GM21390 (cell line): ENCODE data around the gene HCN2.
"Not testable (repeated sequence)": the region's sequence is repeated elsewhere in the genome, so short reads cannot be mapped to it uniquely, and the experiment has no call there.

Experiments
- ATAC-seq: cut with Tn5 transposase; IDR thresholded peaks from one replicate; pipeline ENCODE4 v1.9.1; 2021; ENCODE audit not compliant: unreplicated experiment

Gene HCN2

DNA sequence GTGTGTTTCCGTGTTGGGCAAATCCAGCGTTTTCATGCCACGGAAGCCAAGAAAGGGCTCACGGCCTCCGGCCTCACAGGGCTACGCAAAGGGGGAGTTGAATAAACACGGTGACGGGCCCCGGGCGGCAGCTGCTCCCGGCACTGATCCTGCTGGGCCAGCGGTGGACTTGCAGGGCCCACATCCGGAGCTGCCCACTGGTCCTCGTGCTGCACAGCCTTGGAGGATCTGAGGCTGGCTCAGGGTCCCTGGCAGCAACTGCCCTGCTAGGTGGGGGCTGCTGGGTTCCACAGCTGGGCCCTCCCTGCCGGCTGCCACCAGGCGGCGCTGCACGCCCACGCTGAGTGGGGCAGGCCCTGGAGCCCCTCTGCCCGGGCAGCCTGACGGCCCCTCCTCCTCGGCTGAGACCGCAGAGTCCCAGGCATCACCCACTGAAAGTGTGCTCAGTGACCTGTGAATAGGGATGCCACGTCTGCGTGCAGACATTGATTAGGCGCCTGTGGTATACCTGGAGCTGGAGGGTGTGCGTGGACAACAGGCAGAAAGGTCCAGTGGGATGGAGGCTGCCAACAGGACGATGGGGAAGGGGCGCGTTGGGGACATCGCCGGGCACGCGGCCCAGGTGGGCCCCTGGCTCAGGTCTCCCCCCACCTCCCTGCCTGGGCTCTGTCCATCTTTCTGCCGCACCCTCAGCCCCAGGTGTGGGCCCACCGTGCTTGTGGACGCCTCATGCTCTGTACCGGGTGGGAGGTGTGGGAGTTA, 5.3 kb upstream of the HCN2 start:
- no peak for ATAC-seq

DNA sequence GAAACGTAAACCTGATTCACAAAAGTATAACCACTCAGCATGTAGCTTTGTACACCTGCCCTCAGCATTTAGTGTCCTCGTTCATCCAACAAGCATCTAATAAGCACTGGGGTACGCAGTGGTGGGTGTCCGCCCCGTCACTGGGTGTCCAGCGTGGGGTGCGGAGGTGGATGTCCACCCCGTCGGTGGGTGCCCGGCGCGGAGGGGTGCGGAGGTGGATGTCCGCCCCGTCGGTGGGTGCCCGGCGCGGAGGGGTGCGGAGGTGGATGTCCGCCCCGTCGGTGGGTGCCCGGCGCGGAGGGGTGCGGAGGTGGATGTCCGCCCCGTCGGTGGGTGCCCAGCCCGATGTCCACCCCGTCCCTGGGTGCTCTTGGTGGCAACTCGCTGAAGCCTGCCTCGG, 4.5 kb upstream of the HCN2 start:
- not testable (repeated sequence) for ATAC-seq

DNA sequence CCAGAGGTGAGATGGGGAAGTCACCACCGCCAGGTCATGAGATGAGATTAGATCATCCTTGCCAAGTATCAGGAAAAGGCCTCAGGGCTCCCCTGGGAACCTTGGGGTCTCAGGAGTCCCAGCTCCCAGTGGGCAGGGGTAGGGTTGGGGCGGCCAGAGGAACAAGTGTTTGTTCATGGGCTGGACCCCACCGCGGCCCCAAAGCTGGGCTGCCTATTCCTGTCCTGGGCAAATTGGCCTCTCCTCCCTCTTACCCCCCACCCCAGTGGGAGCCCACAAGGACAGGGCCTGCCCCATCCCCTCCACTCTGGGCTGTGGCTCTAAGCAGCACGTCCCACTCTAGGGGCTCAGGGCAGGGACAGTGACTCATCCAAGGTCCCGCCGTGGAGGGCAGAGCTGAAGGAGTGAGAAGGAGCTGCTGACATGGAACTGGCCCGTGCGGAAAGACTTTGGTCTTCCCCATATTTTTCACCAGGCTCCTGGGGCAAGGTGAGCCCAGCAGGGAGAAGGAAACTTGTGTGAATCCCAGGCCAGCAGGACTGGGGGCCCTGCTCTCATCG, 4.0 kb upstream of the HCN2 start:
- ATAC-seq, result no peak

DNA sequence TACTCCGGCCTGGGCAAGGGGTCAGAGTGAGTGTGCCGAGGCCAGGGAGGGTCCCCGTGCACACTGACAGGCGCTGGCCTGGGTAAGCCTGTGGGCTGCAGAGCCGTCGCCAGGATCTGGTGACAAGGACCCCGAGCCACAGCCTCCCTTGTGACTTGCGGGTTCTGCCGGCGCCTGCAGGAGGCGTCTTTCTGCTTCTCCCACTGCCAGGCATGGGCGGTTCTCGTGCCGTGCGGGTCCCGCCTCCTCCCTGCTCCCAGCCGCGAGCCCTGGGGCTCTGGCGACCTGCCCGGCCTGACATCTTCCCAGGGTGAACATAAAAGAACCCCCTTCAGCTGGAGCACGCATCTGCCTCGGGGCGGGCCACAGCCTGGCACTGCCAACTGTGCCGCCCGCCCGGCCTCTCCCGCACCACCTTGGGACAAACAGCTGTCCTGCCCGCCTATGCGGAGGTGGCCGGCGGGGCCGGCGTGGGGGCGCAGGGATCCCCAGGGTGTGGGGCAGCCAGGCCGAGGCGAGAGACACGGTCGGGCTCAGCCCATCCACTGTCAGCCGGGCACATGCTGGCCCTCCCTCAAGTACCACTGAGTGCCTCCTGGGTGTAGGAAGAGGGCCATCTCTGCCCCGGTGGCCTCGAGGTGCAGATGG, 1.5 kb upstream of the HCN2 start:
- no peak for ATAC-seq

DNA sequence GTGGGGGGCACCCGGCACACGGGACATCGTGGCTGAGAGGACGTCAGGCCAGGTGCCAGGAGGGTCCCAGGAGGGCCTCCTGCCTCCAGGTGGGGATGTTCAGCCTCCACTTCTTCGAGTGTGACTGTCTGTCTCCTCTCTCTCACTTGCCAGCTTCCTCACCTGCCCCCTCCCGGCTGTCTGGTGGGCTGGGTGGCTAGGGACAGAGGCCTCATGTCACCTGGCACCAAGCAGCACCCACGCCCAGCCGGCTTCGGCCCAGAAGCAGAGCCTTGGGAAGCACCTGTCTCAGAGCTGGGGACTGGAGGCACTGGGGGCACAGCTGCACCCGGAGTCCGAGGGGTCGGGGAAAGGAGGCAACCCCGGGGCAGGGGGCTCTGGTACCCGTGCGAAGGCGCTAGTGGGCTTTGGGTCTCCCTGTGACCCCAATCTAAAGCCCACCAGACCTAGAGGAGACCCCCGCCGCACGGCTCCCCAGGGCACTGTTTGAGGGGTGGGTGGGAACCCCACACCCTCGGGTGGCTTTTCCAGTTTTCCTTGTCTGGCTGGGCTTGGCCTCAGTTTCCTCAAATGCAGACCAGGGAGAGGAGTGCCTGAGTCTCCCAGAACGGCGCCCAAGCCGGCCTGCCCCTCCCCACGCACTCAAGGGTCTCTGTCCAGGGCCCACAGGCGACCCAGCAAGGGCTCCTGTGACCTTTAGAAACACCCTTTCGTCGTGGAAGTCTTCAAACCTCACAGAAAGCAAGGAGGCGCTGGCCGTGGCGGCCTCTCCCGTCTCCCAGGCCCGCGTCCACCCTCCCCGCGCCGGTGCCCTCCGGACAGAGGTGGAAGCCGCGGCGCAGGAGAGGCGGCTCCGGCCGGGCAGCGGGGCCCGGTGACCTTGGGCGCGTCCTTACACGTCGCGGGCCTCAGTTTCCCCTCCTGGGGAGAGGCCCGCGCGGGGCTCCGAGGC, 664 bp upstream of the HCN2 start:
- no peak for ATAC-seq

DNA sequence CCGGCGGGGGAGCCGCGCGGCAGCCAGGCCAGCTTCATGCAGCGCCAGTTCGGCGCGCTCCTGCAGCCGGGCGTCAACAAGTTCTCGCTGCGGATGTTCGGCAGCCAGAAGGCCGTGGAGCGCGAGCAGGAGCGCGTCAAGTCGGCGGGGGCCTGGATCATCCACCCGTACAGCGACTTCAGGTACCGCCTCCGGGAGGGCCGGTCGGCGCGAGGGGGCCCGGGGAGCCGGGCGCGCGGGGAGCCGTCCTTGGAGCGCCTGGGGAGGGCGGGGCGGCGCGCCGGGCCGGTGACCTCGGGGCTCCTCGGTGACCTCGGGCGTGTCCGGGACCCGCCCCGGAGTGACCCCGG, 690 bp downstream of the HCN2 start:
- ATAC-seq, result no peak

DNA sequence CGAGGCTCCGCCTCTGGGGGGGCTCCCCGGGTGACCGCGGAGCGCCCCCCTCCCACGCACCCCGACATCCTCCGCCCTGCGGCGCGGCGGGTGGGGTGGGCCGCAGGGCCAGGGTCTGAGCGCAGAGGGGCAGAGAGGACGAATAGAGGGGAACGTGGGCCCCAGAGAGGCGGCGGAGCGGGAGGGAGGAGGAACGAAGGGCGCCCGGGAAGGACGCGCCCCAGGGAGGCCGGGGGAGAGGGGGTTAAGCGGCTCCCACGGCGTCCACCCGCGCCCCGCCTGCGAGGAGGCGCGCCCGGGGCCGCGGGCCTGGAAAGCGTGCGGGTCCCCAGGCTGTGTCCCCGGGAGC, 1.0 kb downstream of the HCN2 start:
- no peak for ATAC-seq

DNA sequence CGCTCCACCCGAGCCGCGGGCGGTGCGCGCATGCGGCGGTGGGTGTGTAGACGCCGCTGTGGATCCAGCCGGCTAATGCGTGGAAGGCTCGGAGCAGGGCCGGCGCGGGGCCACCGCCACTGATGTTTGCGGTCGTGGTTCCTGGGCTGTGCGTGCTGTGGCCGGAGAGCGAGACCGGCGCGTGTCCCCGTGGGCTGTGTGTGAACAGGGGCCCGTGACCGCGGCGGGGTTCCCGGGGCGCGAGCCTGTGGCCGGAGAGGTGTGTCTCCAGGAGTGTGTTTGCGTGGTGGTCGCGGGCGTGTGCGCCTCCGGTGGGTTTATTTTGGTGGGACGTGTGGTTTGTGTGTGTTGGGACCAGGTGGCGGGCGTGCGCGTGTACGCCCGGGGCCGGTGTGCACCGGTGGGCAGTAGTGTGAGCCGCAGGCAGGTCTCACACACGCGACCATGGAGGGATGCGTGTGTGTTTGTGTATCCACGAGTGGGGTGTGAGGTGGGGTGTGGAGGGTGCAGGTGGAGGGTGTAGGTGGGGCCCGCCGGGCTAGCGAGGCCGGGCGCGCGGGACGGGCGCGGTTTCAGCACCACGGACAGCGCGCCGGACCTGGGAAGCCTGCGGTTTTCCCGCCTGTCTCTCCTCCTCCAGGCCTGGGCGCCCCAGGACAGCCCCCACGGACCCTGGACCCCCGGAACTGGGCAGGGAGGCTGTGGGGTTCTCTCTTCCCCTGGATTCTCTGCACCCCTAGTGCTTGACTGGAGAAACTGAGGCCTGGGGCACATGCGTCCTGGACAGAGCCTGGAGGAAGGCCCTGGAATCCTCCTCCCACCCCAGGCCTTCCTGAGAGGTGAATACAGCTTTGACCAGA, 1.6 kb downstream of the HCN2 start:
- no peak for ATAC-seq

DNA sequence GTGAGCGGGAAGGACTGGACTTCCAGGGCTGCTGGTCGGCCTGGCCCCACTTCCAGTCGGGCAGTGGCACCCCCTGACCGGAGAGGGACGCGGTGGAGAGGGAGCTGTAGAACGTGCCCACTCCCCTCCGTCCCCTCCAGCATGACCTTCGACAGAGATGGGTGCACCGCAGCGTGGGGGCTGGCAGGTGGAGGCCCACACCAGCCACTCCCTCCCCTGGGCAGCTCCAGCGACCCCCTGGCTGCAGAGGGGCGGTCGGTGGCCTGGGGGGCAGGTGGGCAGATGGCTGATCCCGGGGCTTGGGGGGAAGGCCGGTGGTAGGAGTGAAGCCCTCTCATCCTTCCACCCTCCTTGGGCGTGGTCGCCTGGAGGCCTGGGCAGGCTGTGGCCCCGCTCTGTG, 2.4 kb downstream of the HCN2 start:
- ATAC-seq, result no peak

DNA sequence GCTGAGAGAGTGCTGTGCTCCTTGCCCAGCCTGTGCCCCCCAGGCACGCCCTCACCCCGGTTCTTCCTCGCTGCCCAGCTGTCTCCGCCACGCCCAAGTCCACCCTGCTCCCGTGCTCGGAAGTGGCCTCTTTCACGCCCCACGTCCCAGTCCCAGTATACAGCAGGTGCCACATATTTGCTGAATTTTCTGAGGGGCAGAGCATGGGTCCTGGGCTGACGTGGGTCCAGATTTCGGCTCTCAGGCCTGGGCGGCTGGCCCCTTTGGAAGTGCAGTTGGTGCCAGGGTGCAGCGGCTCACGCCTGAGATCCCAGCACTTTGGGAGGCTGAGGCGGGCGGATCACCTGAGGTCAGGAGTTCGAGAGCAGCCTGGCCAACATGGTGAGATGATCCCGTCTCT, 3.4 kb downstream of the HCN2 start:
- no peak for ATAC-seq

DNA sequence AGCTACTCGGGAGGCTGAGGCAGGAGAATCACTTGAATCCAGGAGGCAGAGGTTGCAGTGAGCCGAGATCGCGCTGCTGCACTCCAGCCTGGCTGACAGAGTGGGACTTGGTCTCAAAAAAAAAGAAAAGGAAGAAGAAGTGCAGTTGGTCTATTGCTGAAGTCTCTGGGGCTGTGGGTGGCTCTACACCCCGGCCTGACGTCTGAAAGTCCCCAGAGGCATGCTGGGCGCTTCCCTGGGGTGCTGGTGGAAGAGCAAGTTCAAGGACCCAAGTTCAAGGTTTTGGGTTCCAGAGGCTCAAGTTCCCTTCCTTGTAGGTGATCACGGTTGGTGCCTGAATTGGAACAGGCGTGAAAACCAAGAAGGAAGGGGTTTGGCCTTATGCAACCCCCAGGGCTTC, 3.8 kb downstream of the HCN2 start:
- no peak for ATAC-seq

DNA sequence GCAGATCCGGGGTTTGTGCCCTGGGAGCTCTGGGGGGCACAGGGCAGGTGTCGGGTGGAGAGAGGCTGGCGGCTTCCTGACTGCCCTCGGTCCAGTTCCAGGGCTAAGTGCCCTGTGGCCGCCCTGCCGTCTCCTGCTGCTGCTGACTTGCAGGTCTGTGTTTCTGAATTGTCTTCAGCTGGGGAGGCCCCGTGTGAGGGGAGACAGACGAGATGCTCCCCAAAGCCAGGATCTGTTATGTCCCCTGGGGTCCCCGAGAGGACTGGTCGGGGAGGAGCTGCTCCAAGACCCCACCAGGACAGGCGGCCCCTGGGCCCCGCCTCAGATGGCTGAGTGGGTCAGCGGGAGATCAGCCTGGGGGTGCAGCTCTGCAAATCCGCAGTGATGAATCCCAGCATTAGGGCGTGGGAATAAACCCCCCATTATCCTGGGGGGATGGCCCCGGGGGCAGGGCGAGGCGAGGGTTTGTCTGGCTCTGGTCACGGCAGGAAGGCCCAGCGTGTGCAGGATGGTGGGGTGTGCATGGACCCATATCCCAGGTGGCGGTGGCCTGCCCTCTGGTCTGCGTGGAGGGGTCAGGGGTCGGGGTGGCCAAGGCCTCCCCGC, 4.7 kb downstream of the HCN2 start:
- no peak for ATAC-seq

DNA sequence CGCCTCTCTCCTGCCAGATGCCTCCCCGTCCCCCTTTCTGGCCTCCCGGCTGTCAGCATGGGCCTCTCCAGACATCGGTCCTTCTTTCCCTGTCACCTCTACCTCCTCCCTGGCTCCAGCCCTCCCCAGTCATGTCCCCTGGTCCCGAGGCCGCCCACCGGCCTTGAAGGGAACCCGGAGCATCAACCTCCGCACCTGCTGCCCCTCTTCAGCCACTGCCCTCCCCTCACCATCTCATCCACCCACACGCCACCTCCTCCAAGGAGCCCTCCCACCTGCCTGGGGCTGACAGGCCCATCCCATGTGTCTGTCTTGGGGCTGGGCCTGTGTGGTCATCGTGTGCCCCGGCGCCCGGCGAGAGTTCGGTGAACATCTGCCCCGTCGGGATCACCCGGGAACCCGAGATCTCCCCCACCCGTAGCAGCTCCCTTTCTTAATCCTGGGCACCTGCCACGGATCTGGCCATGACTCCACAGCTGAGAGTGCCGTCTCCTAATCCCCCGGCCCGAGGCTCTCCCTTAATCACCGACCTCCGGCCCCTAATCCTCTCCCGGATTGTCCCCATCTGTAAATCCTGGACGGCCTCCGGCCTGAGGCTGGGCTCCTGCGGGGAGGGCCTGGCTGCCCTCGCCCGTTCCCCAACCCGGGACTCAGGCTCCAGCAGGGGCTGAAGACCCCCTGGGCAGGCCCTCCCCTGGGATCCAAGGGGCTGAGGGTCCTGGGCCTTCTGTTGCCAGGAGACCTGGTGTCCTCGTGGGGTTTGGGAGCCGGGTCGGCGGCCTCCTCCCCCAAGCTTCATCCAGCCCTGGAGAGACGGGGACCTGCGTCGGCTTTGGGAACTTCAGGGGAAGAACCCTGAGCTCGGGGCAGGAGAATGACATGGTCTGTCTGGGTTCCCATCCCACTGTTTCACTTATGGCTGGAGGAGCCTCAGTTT, 5.9 kb downstream of the HCN2 start:
- ATAC-seq, result no peak

DNA sequence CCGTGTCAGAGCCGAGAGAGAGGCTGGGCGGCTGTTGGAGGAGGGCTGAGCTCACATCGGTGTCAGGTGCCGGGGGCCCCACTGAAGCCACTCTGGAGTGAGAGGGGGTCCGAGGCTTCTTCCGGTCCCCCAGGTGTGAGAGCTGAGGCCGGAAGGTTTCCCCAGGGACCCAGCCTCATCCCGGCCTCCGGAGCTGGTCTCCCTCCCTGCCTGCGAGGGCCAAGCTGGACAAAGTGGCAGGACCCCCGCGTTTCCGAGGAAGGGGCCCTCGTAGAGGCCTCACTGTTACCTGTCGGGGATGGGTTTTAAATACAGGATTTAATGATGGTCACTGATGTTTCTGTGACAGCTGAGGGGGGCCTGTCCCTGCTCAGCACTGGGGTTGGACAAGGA, 6.6 kb downstream of the HCN2 start:
- no peak for ATAC-seq

DNA sequence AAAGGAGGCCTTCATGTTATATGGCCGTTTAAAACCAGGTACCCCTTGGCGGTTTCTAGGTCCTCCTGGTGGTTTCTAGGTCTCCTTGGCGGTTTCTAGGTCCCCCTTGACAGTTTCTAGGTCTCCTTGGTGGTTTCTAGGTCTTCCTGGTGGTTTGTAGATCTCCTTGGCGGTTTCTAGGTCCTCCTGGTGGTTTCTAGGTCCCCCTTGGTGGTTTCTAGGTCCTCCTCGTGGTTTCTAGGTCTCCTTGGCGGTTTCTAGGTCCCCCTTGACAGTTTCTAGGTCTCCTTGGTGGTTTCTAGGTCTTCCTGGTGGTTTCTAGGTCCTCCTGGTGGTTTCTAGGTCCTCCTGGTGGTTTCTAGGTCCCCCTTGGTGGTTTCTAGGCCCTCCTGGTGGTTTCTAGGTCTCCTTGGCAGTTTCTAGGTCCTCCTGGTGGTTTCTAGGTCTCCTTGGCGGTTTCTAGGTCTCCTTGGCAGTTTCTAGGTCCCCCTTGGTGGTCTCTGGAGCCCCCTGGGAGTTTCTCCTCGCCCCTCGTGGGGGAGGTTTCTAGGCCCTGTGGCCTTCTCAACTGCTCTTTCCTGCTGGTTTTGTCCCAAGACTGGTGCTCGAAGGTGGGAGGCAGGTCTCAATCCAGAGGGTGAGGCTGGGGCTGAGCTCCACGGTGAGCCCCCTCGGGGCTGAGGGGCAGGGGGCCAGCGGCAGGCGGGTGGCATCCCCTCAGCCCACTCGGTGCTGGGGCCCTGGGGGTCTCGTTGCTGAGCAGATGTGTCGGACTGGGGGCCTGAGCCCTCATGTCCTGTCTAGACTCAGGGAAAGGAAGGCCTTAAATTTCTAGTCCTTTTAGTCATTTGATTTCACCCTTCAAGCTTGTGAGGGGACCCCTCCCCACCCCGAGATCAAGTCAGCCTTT, 8.0 kb downstream of the HCN2 start:
- no peak for ATAC-seq

DNA sequence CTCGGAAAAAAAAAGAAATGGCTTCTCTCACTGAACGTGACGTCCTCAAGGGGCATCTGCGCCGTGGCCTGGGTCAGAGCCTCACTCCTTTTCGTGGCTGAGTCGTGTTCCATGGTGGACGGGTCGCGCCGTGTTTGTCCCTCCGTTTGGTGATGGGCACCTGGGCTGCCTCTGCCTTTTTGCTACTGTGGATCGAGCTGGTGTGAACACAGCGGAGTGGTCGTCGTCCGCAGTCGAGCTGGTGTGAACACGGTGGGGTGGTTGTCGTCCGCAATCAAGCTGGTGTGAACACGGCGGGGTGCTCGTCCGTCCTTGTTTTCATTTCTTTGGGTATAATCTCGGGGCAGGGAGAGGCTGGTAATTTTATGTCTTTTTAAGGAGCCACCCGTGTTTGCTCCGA, 11.6 kb downstream of the HCN2 start:
- ATAC-seq, result no peak

DNA sequence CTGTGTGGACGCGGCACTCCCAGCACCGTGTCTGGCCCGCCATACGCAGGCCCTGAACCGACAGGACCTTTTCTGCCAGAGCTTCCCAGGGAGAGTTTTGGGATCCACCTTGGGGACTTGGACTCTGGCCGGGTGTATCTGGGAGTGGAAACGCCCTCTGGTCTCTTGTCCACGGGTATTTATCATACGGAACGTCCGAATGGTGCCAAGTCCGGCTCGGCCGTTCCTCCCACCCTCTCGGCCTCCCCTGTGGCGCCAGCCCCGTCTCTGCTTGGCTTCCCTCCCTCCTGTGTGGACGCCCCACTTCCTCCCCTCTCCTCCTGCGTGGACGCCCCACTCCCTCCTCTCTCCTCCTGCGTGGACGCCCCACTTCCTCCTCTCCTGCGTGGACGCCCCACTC, 12.1 kb downstream of the HCN2 start:
- no peak for ATAC-seq
